BLaER1 (cell line): Measurements from ENCODE around the gene SYT6.

Experiments used
- H3K27ac ChIP-seq: shearing (Covaris generic); formaldehyde crosslinking; 2 replicates; pipeline ENCODE4 v1.8.1; 2022
- H3K27me3 ChIP-seq: shearing (Covaris generic); formaldehyde crosslinking; 2 replicates; pipeline ENCODE4 v1.8.1; 2022
- H3K36me3 ChIP-seq: shearing (Covaris generic); formaldehyde crosslinking; 2 replicates; pipeline ENCODE4 v1.8.1; 2022
- H3K4me1 ChIP-seq: shearing (Covaris generic); formaldehyde crosslinking; 2 replicates; pipeline ENCODE4 v1.8.1; 2022
- H3K4me2 ChIP-seq: shearing (Covaris generic); formaldehyde crosslinking; 2 replicates; pipeline ENCODE4 v1.8.1; 2022
- H3K4me3 ChIP-seq: shearing (Covaris generic); formaldehyde crosslinking; 2 replicates; pipeline ENCODE4 v1.8.1; 2022
- H3K9ac ChIP-seq: shearing (Covaris generic); formaldehyde crosslinking; 2 replicates; pipeline ENCODE4 v1.8.1; 2022
- H3K9me3 ChIP-seq: shearing (Covaris generic); formaldehyde crosslinking; 2 replicates; pipeline ENCODE4 v1.8.1; 2022
- H4K20me1 ChIP-seq: shearing (Covaris generic); formaldehyde crosslinking; 2 replicates; pipeline ENCODE4 v1.8.1; 2022
- Cebpa-rat ChIP-seq: shearing (Covaris generic); IDR thresholded peaks from 2 replicates; pipeline ENCODE4 v1.8.1; 2022

Gene SYT6

DNA sequence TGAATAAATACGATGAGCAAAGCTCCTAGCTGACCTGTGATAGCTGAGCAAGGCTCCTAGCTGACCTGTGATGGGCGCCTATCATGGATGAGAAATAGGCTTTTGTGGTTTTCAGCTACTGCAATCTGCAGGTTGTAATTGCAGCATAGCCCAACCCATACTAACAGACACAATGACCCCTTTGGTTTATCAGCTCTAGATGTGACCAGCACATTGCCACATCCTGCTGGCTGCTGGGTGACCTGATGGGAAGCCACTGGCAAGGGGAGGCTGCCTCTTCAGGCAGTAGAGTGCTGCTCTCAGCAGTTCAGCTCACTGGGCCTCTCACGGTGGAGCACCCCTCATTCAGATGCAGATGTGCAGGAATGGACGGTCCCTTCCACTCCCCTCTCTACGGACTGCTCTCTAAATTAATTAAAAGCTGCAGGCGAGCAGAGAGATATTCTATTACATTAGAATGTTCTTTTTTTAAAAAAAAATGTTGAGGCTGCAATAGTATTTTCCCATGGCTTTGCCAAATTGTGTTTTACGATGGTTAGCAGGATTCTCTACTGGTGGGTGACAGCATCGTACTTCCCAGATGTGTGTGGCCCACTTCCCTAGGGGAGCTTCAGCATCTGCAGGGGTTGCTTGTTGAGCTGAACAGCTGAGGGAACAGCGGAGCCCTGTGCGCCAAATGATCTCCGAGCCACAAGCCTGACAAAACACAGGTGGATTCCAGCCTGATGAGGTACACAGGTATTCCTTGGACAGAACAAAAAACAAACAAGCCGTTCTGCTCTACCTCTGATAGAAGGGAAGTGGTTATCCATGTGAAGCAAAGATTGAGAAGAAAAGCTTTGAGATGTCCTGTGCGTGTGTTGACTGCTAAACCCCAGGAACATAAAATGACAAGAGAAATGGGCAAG is 65.0 kb downstream of the SYT6 start:
- Histone ChIP-seq H3K4me3 (no peak overlapping the region), H3K27me3 (no peaks in the 10 kb centered on the region), H3K4me2 (no peak overlapping the region), H3K4me1 (no peaks in the 10 kb centered on the region), H3K27ac (no peak overlapping the region), H4K20me1 (no peaks in the 10 kb centered on the region), H3K36me3 (no peaks in the 10 kb centered on the region), H3K9ac (no peak overlapping the region), H3K9me3 (no peaks in the 10 kb centered on the region)
- no peak for TF ChIP-seq Cebpa-rat

DNA sequence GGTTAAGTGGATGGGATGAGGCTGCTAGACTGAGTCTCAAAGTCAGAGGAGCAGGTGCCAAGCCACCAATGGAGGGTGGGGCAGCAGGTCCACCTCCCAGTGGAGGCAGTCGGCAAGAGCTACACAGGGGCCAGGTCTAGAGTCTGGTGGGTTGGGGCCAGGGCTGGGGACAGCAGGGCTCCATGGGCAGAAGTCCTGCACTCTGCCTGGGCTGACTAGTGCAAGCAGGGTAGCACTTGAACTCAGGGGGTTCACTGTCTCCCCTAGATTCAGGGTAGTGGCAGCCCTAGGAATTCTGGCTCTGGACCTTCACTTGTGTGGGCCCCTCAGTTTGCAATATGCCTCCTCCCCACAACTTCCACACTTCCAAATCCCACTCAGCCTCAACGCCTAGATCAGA is 66.2 kb downstream of the SYT6 start:
- no peaks in the 10 kb centered on the region for H3K27me3 ChIP-seq
- no peak overlapping the region for H3K4me2 ChIP-seq
- no peaks in the 10 kb centered on the region for H4K20me1 ChIP-seq
- no peak for TF ChIP-seq Cebpa-rat
- H3K9ac ChIP-seq = no peak overlapping the region
- no peaks in the 10 kb centered on the region for H3K36me3 ChIP-seq
- H3K27ac ChIP-seq = no peak overlapping the region
- H3K9me3 ChIP-seq = no peaks in the 10 kb centered on the region
- H3K4me1 ChIP-seq = no peaks in the 10 kb centered on the region
- no peak overlapping the region for H3K4me3 ChIP-seq

DNA sequence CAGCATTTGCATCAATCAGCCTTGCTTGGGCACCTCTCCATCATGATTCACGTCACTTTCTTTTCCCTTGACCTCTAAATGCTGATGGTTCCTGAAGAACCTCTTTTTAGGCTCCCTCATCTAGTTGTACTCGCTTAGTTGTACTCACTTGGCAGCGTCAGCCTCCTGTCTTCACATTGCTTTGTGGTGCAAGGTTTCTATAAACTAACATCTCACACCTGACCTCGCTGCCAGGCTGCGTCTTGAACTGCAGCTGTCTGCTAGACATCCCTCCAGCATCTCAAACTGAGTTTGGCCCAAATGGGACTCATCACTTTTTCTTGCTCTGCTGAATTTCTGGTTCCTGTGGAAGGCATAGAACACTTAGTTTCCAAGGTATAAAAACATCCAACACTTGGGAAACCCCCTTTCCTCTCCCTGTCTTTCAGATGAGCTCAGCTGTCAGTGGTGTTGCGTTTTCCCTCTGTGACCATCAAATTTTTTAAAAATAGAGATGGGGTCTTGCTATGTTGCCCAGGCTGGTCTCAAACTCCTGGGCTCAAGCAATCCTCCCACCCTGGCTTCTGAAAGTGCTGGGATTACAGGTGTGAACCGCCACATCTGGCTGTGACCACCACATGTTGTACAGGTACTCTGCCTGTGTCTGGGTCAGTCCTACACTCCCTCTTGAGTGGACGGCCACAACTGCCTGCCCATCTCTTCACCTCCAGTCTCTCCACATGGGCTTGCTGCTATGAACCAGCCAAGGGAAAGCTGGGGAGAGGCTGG is 66.9 kb downstream of the SYT6 start:
- Histone ChIP-seq H3K9ac (no peak overlapping the region), H3K27ac (no peak overlapping the region), H3K9me3 (no peaks in the 10 kb centered on the region), H3K4me3 (no peak overlapping the region), H3K36me3 (no peaks in the 10 kb centered on the region), H4K20me1 (no peaks in the 10 kb centered on the region), H3K4me1 (no peaks in the 10 kb centered on the region), H3K27me3 (no peaks in the 10 kb centered on the region), H3K4me2 (no peak overlapping the region)
- no peak for TF ChIP-seq Cebpa-rat

DNA sequence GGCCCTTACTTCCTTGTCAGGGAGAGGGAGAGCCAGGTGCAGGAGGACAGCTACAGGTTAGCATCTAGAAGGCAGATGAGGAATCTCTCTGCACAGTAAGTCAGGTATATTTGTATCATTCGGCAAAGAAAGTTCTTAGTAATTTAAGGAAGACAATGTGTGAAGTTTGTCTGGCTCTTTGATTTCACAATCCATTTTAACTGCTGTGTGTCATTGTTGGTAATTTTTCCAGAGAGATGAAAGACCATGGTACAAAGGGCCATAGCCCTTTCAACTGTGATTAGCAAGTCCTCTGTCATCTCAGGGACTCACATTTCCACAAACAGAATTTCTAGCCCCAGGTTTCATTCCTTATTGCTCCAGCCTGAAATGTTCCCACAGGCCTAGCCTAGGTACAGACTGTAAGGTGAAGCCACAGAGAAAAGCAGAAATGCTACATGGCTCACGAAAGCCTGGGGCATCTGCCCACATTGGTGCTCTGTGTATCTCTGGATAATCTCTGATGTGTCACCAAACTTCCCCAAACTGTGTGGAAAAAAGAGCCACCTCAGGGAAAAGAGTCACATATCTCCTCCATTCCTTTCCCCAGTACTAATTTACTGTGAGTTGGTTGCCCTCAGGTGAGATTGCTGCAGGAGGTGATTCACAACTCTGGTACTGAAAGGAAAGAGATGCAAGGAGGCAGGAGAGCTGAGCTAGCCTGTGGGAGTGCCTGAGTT is 70.6 kb downstream of the SYT6 start:
- H3K9me3 ChIP-seq = no peaks in the 10 kb centered on the region
- no peak overlapping the region for H3K27ac ChIP-seq
- H4K20me1 ChIP-seq = no peaks in the 10 kb centered on the region
- H3K36me3 ChIP-seq = no peaks in the 10 kb centered on the region
- no peak overlapping the region for H3K4me2 ChIP-seq
- no peak; the same call in 1 of the 2 replicates for TF ChIP-seq Cebpa-rat
- H3K27me3 ChIP-seq = no peaks in the 10 kb centered on the region
- no peaks in the 10 kb centered on the region for H3K4me1 ChIP-seq
- H3K9ac ChIP-seq = no peak overlapping the region
- H3K4me3 ChIP-seq = no peak overlapping the region

DNA sequence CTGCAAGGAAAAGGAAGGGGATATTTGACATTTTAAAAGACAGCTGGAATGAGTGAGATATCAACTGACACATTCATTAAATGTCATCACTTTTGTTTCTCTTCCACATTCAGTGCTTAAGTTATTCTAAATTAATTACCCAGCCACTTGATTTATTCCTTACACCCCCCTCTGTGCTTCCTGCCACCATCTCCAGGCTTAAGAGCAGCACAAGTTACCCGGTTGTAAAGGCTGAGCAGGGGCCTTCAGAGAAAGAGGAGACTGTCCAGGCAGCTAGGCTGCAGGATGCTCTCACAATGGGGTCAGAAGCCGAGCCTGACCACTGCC is 71.4 kb downstream of the SYT6 start:
- Histone ChIP-seq H3K36me3 (no peaks in the 10 kb centered on the region), H3K9me3 (no peaks in the 10 kb centered on the region), H3K27ac (no peak overlapping the region), H4K20me1 (no peaks in the 10 kb centered on the region), H3K27me3 (no peaks in the 10 kb centered on the region), H3K4me2 (no peak overlapping the region), H3K9ac (no peak overlapping the region), H3K4me1 (no peaks in the 10 kb centered on the region), H3K4me3 (no peak overlapping the region)
- TF ChIP-seq Cebpa-rat = no peak

DNA sequence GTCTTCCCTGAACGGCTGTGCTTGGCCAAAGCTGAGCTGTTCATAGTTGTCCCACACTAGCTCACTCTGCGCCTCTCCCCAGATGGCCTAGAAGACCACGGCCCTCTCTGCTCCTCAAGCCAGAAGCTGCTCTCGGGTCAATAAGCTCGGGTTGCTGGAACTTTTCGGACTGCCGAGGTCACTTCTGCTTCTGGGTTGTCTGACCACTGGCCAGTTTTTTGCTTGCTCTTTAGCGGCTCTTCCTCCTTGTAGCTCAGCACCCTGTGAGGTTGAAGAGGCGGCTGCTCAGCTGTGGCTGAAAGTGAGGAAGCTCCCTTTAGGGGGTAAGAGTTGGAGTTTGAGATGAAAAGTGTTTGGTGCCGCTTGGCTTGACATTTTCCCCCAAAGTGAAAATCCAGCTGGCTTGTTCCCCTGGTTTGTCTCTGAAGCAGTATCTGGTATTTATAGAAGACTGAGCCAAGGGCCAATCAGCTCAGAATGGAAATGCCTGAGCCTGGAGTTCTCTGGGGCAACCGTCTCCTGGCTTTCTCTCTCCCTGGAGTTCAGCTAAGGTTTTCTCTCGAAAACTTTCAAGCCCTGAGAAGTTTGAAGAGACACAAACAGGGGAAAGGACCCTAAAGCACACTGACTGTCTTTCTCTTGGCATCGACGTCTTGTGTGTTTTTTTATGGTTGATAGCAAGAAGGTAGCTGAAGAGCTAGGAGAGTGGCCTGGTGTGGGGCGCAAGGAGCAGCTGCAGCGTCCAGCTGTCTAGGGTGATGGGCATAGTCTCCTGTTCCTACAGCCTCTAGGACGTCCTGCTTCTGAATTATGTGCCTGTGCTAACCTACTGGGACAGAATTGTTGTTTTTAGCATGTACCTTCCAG is 72.0 kb downstream of the SYT6 start:
- H3K27me3 ChIP-seq = no peaks in the 10 kb centered on the region
- H3K9me3 ChIP-seq = no peaks in the 10 kb centered on the region
- no peaks in the 10 kb centered on the region for H3K4me1 ChIP-seq
- H3K4me2 ChIP-seq = no peak overlapping the region
- TF ChIP-seq Cebpa-rat = no peak
- H3K27ac ChIP-seq = no peak overlapping the region
- H4K20me1 ChIP-seq = no peaks in the 10 kb centered on the region
- no peaks in the 10 kb centered on the region for H3K36me3 ChIP-seq
- no peak overlapping the region for H3K9ac ChIP-seq
- no peak overlapping the region for H3K4me3 ChIP-seq

DNA sequence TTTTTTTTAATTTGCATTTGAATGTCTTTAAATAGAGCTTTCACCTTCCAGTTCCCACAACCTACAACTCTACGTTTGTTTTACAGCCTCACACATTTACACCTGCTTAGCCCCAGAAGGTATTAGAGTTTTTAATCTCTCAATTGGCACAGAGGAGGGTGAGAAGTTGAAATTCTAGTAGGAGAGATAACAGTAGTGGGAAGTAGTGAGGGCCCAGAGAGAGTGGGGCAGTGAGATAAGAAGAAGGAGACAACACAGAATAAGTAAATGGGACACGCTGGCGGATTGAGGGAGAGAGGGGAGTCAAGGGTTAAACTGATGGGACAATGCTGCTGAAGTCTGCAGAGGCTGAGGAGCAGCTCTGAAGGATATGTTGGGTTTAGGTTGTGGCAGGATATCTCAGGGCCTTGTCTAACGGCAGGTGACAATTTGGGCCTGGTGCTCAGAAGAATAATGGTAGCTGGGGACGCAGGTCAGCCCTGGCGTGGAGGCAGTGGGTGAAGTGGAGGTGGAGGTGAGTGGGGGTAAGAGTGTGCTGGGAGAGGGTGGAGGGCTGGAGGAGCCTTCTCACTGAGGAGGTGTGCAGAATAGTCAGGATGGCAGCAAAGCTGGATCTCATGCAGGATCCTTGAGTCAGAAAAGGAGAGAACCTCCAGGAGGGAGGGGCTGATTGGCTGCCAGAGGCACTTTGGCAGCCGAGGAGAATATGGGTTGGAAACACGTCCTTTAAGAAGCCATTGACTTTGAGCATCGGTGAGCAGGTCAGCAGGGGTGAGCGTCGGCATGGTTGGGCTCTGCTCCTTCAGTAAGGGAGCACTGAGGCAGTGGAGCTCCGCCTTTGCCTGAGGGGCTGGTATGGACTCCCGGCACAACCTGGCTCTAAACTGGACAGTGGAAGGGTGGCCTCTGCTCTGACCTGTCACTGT is 72.9 kb downstream of the SYT6 start:
- Histone ChIP-seq H4K20me1 (no peaks in the 10 kb centered on the region), H3K9me3 (no peaks in the 10 kb centered on the region), H3K9ac (no peak overlapping the region), H3K4me3 (no peak overlapping the region), H3K4me1 (peaks cover 6% of the 10 kb centered on the region; the same call in 1 of the 2 replicates), H3K36me3 (no peaks in the 10 kb centered on the region), H3K27me3 (no peaks in the 10 kb centered on the region), H3K4me2 (no peak overlapping the region), H3K27ac (no peak overlapping the region)
- TF ChIP-seq Cebpa-rat = no peak

DNA sequence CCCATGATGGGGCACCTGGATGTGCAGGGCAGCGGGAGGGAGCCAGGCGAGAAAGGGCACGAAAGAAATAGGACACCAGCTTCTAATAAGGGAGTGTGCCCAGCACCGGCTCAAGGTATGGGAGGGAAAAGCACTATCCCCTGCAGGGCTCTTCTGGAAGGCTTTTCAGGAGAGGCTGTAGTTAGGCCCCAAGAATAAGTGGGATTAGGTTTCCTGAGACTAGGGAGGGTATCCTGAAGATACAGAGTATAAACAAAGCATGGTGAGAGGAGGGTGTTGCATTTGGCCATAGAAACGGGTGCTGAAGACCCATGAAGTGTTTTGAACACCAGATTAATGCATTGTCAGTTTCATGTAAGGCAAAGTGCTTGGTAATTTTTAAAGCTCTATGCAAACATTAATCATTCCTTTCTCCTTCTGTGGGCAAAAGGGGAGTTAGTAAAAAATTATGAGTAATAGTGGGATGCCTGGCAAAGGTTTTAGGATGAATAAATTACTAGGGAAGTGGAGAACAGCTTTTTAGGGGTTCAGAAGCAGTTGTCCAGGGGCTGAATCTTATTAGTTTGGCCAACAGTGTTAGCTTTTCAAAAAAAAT is 74.0 kb downstream of the SYT6 start:
- Histone ChIP-seq H3K9ac (no peak overlapping the region), H4K20me1 (no peaks in the 10 kb centered on the region), H3K4me1 (peaks cover 7% of the 10 kb centered on the region; the same call in 1 of the 2 replicates), H3K9me3 (no peaks in the 10 kb centered on the region), H3K4me2 (no peak overlapping the region), H3K27me3 (no peaks in the 10 kb centered on the region), H3K36me3 (no peaks in the 10 kb centered on the region), H3K4me3 (no peak overlapping the region), H3K27ac (no peak overlapping the region)
- TF ChIP-seq Cebpa-rat = no peak
